Fibroblast of skin of back (primary cell): ENCODE measurements around the gene SAMD14.

Source experiments
- DNase-seq: peaks from one replicate; pipeline ENCODE4 v3.0.0-alpha.2; 2013

Gene SAMD14

GRCh38 chr17:50132104-50132794 is 2.3 kb upstream of the SAMD14 start:
- DNase-seq = no peak

GRCh38 chr17:50130559-50131305 is 772 bp upstream of the SAMD14 start:
- DNase-seq = no peak

- DNase-seq = no peak
Measured at GRCh38 chr17:50129353-50129727, 620 bp downstream of the SAMD14 start.

GRCh38 chr17:50128441-50129352 is 1.3 kb downstream of the SAMD14 start:
- no peak for DNase-seq

- no peak for DNase-seq
Measured at GRCh38 chr17:50127697-50128361, 2.1 kb downstream of the SAMD14 start.

GRCh38 chr17:50125420-50125997 is 4.5 kb downstream of the SAMD14 start:
- no peak for DNase-seq

- no peak for DNase-seq
Measured at GRCh38 chr17:50123649-50124349, 6.2 kb downstream of the SAMD14 start.

GRCh38 chr17:50122945-50123344 is 7.0 kb downstream of the SAMD14 start:
- no peak for DNase-seq

GRCh38 chr17:50120475-50121253 is 9.3 kb downstream of the SAMD14 start:
- no peak for DNase-seq

GRCh38 chr17:50118828-50119218 is 11.1 kb downstream of the SAMD14 start:
- DNase-seq = no peak

GRCh38 chr17:50118076-50118827 is 11.7 kb downstream of the SAMD14 start:
- no peak for DNase-seq

- DNase-seq = no peak
Measured at GRCh38 chr17:50117202-50118051, 12.5 kb downstream of the SAMD14 start.

GRCh38 chr17:50115756-50116155 is 14.2 kb downstream of the SAMD14 start:
- no peak for DNase-seq

- peak; percentile 71 for DNase-seq
Measured at GRCh38 chr17:50114849-50115357, 15.1 kb downstream of the SAMD14 start.

GRCh38 chr17:50114401-50114800 is 15.6 kb downstream of the SAMD14 start:
- DNase-seq = no peak

GRCh38 chr17:50113624-50114320 is 16.2 kb downstream of the SAMD14 start:
- no peak for DNase-seq

GRCh38 chr17:50112694-50113093 is 17.3 kb downstream of the SAMD14 start:
- DNase-seq = no peak
